MCF 10A (cell line): ENCODE results near the gene MAP1LC3B. TPM values are rescaled to one million over a fixed set of nuclear protein-coding genes. Genes with fewer than 3 reads are reported as not detected.
A peak's percentile ranks its signal among the peaks of the same experiment; 100 is the strongest.
"Not testable (repeated sequence)": the region's sequence is repeated elsewhere in the genome, so short reads cannot be mapped to it uniquely, and the experiment has no call there.

Experiments used
- BruUV-seq: library from RNA; stranded (reverse); fragments of 400-500 nt; replicated peaks from 2 replicates; lab custom pipeline; 2021; lab: Mats Ljungman, UMichigan
- CTCF ChIA-PET: fragments of 300-600 bp; sonication (Branson Sonifier 250); formaldehyde crosslinking; extraction: SDS; loops from one replicate; lab custom pipeline; 2021; ENCODE audit warnings: antibody characterized with exemption, inconsistent platforms; lab: Yijun Ruan, JAX
- POLR2A ChIA-PET: fragments of 300-600, 350-650 bp; sonication (Branson Sonifier 250); formaldehyde crosslinking; extraction: SDS; loops from one replicate; lab custom pipeline; 2020; ENCODE audit warnings: antibody characterized with exemption, inconsistent platforms; lab: Yijun Ruan, JAX
- DNase-seq: peaks from one replicate; pipeline ENCODE4 v3.0.0-alpha.2; 2018; ENCODE audit not compliant: unreplicated experiment
- H3K27ac Mint-ChIP-seq: one replicate; pipeline ENCODE4 v1.8.0; 2022; ENCODE audit warnings: mild to moderate bottlenecking, low read depth, mixed read lengths; ENCODE audit not compliant: unreplicated experiment
- H3K27me3 Mint-ChIP-seq: one replicate; pipeline ENCODE4 v1.8.0; 2022; ENCODE audit warnings: mixed read lengths; ENCODE audit not compliant: insufficient read depth, unreplicated experiment
- H3K36me3 Mint-ChIP-seq: one replicate; pipeline ENCODE4 v1.8.0; 2022; ENCODE audit warnings: mild to moderate bottlenecking, moderate library complexity, mixed read lengths; ENCODE audit not compliant: insufficient read depth, unreplicated experiment
- H3K4me1 Mint-ChIP-seq: one replicate; pipeline ENCODE4 v1.8.0; 2022; ENCODE audit warnings: mixed read lengths; ENCODE audit not compliant: insufficient read depth, unreplicated experiment
- H3K4me3 Mint-ChIP-seq: one replicate; pipeline ENCODE4 v1.8.0; 2022; ENCODE audit warnings: mild to moderate bottlenecking, moderate library complexity, mixed read lengths; ENCODE audit not compliant: unreplicated experiment
- H3K9me3 Mint-ChIP-seq: one replicate; pipeline ENCODE4 v1.8.0; 2022; ENCODE audit warnings: mixed read lengths; ENCODE audit not compliant: unreplicated experiment
- intact Hi-C: fragments of 100-400 bp; cut with micrococcal nuclease; formaldehyde crosslinking; loops from 2 replicates; pipeline ENCODE4 v1.14.1; 2022
- total RNA-seq: library from RNA; stranded (reverse); gene quantifications from 2 replicates; pipeline ENCODE4 v1.2.3, GENCODE V29; 2022
- TF ChIP-seq, protein P1 (sequence below): fragments of 200-600 bp; IDR thresholded peaks from one replicate; pipeline ENCODE4 v1.8.0; 2022; ENCODE audit warnings: antibody characterized with exemption, mild to moderate bottlenecking; ENCODE audit not compliant: unreplicated experiment

MAP1LC3B gene
- total RNA-seq, 1 experiment from 2014 or later, result 271 TPM

DNA sequence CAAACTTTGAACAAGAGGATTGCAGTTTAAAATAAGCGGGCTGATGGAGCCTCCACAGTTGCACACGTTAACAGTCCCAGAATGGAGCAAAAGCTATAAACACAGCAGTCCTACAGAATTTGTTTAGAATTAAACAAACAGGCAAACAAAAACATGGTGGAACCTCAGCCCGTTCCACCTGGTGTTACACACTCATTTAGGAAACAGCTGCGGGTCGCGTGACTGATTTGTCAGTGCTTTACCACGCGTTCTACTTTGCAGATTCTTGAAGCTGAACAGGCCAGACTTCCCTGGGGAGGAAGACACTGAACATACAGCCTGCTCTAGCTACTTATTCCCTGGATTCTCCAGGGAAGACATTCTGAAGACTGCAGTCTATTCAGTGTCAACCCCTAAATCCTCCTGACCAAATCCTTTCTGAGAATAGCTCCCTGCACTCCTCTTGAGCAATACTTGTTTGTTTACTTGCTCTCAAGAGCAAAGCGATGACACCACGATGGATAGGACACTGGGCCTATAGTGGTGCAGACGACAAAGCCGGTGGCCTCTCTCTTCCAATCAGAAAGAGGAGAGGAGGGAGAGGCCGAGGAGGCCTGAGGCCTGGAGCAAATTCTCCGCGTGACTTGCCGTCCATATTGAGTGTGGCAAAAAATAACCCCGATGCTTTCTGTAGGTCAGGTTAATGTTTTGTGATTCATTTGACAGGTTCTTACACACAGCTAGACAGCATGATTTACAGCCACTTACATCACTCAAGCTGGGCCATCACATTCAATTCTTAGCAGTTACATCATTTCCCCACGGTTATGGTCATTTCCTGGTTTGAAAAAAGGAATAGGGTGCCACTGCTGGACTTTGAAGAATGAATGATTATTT, 4.0 kb upstream of the MAP1LC3B start:
- DNase-seq, result peak; percentile 99
- no peaks in the 10 kb centered on the region for H3K9me3 Mint-ChIP-seq
- peaks cover 31% of the 10 kb centered on the region for H3K36me3 Mint-ChIP-seq
- ChIA-PET CTCF (interaction anchor here (0.6 to 1.4 kb wide), 5 partner anchors 69 to 1967 kb away, joined by 3 to 8 read pairs (median 3); no protein-coding TSS in a partner anchor), POLR2A (interaction anchor here (0.7 to 3.2 kb wide), 26 partner anchors 10 to 824 kb away, joined by 3 to 40 read pairs (median 4); partner anchors contain the start of gene C16orf95)
- H3K4me1 Mint-ChIP-seq, result peaks cover 25% of the 10 kb centered on the region
- BruUV-seq, result TSS peak; percentile 17
- peak overlapping the region; percentile 64 for H3K4me3 Mint-ChIP-seq
- no peaks in the 10 kb centered on the region for H3K27me3 Mint-ChIP-seq
- peak overlapping the region; percentile 94 for H3K27ac Mint-ChIP-seq
- intact Hi-C loops, result no loop called here
- TF ChIP-seq, protein P1, sequence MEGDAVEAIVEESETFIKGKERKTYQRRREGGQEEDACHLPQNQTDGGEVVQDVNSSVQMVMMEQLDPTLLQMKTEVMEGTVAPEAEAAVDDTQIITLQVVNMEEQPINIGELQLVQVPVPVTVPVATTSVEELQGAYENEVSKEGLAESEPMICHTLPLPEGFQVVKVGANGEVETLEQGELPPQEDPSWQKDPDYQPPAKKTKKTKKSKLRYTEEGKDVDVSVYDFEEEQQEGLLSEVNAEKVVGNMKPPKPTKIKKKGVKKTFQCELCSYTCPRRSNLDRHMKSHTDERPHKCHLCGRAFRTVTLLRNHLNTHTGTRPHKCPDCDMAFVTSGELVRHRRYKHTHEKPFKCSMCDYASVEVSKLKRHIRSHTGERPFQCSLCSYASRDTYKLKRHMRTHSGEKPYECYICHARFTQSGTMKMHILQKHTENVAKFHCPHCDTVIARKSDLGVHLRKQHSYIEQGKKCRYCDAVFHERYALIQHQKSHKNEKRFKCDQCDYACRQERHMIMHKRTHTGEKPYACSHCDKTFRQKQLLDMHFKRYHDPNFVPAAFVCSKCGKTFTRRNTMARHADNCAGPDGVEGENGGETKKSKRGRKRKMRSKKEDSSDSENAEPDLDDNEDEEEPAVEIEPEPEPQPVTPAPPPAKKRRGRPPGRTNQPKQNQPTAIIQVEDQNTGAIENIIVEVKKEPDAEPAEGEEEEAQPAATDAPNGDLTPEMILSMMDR, result no peak

DNA sequence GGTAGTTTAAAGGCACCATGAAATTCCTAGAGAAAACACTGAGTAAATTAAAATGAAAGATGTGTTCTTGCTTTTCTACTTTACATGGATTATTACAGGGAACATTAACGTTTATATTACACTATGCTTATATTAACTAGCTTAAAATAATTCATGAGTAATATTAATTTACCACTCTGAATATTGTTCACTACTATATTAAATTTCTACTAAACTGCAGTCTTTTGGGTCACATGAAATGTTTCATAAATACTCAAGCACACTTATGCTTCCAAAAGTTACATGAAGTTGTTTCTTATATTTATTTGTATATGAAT, 3.4 kb upstream of the MAP1LC3B start:
- CTCF ChIA-PET, result interaction anchor here (1.0 to 1.4 kb wide), 3 partner anchors 70 to 1967 kb away, joined by 3 to 8 read pairs (median 4); no protein-coding TSS in a partner anchor
- H3K4me3 Mint-ChIP-seq, result peak overlapping the region; percentile 64
- H3K36me3 Mint-ChIP-seq, result peaks cover 35% of the 10 kb centered on the region
- POLR2A ChIA-PET, result interaction anchor here (0.7 to 3.2 kb wide), 21 partner anchors 10 to 824 kb away, joined by 3 to 40 read pairs (median 4); partner anchors contain the start of gene C16orf95
- DNase-seq, result no peak
- no peaks in the 10 kb centered on the region for H3K27me3 Mint-ChIP-seq
- H3K4me1 Mint-ChIP-seq, result peaks cover 29% of the 10 kb centered on the region
- no peaks in the 10 kb centered on the region for H3K9me3 Mint-ChIP-seq
- intact Hi-C loops, result no loop called here
- no TSS peak for BruUV-seq
- TF ChIP-seq, protein P1, result no peak
- H3K27ac Mint-ChIP-seq, result peak overlapping the region; percentile 94

DNA sequence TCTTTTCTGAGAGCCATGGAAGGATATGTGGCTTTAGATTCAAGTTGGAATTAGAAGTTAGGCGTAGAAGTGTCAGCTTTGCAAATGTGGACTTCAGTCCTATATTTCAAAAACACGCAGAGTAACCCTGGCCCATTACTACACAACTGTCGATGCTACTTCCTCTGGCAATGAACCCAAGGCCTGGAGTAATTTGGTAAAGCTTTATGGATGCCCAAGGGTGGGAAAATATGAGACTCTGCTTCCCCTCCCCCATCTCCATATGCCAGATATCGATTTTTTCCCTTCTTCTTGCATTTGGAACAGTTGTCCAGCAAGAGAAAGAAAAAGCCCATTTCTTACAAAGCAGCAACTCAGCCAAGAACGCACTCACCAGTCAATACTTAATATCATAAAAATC, 2.9 kb upstream of the MAP1LC3B start:
- Mint-ChIP-seq H3K36me3 (peaks cover 32% of the 10 kb centered on the region), H3K27me3 (no peaks in the 10 kb centered on the region), H3K27ac (no peak overlapping the region), H3K9me3 (no peaks in the 10 kb centered on the region), H3K4me1 (peaks cover 32% of the 10 kb centered on the region), H3K4me3 (no peak overlapping the region)
- BruUV-seq, result no TSS peak
- TF ChIP-seq, protein P1, result no peak
- ChIA-PET CTCF (interaction anchor here (0.6 to 1.3 kb wide), 2 partner anchors 70 to 247 kb away, joined by 3 to 4 read pairs; no protein-coding TSS in a partner anchor), POLR2A (interaction anchor here (0.9 to 3.2 kb wide), 8 partner anchors 12 to 247 kb away, joined by 3 to 40 read pairs (median 11); partner anchors contain the start of gene C16orf95)
- intact Hi-C loops, result no loop called here
- DNase-seq, result no peak

DNA sequence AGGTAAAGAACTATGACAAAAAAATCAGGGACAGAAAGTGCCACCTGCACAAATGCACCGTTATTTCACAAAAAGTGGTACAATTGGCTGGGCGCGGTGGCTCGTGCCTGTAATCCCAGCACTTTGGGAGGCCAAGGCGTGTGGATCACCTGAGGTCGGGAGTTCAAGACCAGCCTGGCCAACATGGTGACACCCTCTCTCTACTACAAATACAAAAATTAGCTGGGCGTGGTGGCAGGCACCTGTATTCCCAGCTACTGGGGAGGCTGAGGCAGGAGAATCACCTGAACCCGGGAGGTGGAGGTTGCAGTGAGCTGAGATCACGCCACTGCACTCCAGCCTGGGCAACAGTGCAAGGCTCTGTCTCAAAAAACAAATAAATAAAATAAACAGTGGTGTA, 2.2 kb upstream of the MAP1LC3B start:
- BruUV-seq, H3K4me3 Mint-ChIP-seq, intact Hi-C loops, H3K27me3 Mint-ChIP-seq, DNase-seq, H3K27ac Mint-ChIP-seq, H3K9me3 Mint-ChIP-seq: not testable (repeated sequence)
- Mint-ChIP-seq H3K36me3 (peaks cover 27% of the 10 kb centered on the region), H3K4me1 (peaks cover 39% of the 10 kb centered on the region)
- POLR2A ChIA-PET, result interaction anchor here (0.6 to 2.8 kb wide), 3 partner anchors 15 to 246 kb away, joined by 4 to 11 read pairs (median 9); no protein-coding TSS in a partner anchor
- CTCF ChIA-PET, result interaction anchor here (1.3 kb wide), 1 partner anchor 71 kb away, joined by 4 read pairs; no protein-coding TSS in a partner anchor
